C4-2B (cell line): ENCODE data around the gene KCNK7.

Experiments
- CTCF ChIP-seq: fragments of 450-650 bp; conservative IDR thresholded peaks from 2 replicates; pipeline ENCODE4 v1.5.1; 2017; ENCODE audit warnings: mild to moderate bottlenecking
- ZFX ChIP-seq: fragments of 450-650 bp; IDR thresholded peaks from 2 replicates; pipeline ENCODE4 v1.6.1; 2017

- TF ChIP-seq CTCF (no peak), ZFX (no peak)
Measured at GRCh38 chr11:65595131-65595530, 469 bp downstream of the KCNK7 start.
